DMS 273 (cell line): ENCODE measurements around the gene ZNF280C.
A peak's percentile ranks its signal among the peaks of the same experiment; 100 is the strongest.

Experiments
- DNase-seq: peaks from one replicate; lab custom pipeline; 2025; ENCODE audit not compliant: unreplicated experiment; lab: John Stamatoyannopoulos, UW

The ZNF280C gene

DNA sequence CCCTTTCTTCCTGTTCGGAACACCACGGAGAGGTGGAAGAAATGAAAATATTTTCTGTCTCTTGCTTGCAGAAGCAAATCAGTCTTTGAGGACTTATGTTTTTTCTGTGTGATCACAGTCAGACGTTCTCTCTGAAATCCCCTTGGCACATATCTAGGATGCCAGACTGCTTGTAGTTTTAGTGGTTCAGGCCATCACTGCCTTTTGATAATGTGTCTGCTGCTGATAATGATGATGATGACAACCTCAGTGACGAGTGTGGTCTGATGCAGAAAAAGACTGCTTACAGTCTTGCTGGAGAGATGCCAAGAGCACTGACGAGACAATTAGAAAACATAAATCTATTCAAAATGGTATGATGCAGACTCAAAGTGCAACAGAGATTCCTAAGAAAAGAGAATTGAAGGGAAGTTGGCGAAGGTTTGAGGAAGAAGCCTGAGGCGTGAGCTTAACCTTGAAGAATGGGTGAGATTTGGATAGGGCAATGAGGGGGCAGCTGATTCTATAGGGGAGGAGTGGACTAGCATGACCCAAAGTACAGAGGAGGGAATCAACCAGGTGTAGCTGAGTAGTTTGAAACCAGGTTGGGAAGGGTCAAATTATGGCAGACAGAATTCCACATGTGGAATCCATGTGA, 89.0 kb downstream of the ZNF280C start:
- peak; percentile 16 for DNase-seq

DNA sequence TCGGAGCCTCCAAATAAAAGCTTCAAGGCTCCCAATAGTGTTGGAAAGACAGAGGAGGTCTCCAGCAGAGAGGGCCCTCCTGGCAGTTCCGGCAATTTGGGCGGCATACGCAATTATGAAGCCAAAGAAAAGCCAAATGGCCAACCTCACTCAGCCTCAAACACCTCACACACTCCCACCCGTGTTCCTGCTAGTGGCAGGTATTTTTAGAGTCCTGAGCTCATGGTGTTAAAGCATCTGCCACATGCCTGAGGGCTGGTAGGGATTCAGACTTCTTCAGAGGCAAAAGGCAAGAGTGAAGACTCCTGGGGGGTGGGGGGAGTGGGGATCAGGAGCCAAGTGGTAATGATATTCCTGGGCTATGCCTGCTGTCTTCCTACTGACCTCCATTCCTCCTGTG, 89.5 kb downstream of the ZNF280C start:
- DNase-seq, result no peak

DNA sequence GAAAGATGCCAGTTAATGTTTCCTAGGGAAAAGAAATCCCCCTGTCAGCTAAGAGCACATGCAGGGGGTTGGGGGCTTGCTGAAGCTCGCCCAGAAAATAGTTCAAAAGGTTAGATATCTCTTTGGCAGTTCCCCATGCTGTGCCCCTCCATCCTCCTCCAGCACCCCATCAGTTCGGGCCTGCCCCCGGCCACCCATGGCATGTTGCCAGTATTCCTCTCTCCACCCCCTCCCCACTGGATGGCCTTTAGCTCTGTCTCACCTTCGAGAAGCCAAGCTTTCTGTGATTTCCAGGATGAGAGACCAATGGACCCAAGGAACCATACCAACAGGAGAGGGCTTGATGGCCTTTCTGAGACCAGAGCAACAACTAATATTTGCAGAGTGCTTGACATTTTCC, 91.8 kb downstream of the ZNF280C start:
- DNase-seq, result no peak

DNA sequence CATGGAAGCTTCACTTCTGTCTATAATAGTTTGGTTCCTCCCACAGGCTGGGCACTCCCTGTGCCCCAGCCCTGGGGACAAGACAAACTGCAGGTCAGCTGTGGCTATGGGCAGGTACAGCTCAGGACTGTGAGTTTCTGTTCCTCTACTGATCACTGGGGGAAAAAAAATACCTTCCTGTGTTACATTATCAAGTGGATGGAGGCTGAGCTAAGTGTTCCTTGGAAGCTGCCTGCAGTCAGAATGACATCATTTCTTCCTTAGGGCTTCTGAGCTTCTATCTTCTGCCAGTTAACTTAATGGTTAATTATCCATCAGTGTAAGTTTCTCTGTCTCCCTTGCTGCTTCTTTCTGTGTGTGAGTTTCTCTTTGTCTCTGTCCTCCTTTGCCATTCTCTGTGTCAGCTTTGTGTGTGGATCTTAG, 92.3 kb downstream of the ZNF280C start:
- DNase-seq, result no peak

GRCh38 chrX:130174937-130175336, 93.8 kb downstream of the ZNF280C start:
- no peak for DNase-seq

DNA sequence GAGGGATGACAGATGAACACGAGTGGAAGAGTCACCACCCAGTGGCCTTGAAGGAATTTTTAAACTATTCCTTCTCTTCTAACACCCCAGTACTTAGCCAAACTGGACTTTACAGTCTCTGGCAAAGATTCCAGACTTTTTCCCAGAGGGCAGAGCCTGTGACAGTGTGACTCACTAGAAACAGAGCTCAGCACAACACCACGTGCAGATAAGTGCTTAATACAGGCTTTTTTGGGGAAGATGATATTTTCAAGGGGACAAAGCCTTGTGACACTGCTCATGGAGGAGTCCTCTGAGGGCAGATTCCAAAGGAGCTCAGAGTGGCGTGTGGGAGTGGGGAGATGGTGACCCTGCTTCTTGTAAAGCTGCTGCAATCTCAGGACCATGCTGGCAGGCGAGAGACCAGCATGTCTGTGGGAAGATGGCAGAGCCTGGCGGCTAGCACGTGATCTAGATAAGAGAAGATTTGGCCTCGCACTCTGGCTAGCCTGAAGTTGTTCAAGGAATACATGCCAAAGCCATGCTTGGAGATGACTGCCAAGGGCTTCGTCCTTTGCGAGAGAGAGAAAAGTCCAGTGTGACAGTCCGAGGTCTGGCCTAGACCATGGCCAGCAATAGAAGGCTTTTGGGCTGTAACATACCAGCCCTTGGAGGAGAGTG, 94.5 kb downstream of the ZNF280C start:
- no peak for DNase-seq

DNA sequence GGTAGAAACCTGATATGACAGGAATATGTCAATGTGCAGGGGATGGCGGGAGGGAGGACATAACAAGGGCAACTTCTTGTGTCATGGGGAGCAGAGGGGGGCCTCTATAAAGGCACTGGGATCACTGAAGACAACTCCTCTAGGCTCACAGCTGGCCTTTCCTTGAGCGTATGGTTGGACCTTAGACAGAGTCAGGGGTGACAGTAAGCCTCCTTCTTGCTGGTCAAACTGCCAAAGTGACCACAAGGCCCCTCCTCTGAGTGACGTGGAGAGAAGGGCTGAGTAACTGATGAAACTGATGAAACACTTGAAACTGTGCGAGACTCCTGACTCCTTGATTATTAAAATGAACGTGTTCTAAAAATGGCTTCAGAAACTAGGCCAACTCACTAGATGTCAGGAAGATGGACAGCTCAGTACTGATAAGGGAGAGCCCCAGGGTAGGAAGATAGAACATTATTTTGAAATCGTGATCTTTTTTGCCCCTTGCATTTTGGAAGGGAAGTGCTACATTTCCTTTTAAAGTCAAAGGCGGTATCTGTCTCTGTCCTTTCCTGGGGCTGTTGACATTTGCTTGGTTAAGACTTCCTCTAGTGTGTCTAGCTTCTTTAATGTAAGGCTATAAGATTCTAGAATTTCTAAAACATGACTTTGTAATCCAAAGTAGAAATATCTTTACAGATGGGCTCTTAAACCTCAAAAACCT, 95.4 kb downstream of the ZNF280C start:
- DNase-seq, result no peak

- DNase-seq, result no peak
These were observed 96.4 kb downstream of the ZNF280C start for GRCh38 chrX:130172127-130172845.

DNA sequence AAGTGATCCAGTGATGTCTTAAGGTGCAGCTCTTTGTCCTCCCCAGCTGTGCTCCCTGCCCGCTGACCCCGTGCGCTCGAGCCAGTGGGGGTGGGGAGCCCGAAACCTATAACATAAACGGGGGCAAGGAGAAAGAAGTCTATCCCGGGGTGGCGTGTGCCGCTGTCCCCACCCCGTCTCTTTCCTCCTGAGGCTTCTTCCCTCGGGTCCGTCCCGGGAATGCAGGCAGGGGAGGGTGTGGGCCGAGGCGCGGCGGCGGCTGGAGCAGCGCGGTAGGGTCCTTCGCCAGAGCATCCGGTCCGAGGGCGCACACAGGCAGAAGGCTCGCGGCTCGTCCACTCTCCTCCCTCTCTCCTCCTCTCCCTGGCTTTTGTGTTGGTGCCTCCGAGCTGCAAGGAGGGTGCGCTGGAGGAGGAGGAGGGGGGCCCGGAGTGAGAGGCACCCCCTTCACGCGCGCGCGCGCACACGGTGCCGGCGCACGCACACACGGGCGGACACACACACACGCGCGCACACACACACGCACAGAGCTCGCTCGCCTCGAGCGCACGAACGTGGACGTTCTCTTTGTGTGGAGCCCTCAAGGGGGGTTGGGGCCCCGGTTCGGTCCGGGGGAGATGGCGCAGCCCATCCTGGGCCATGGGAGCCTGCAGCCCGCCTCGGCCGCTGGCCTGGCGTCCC, 97.1 kb downstream of the ZNF280C start, which contains the start of gene RAB33A:
TSS of gene RAB33A (plus strand) at position 517 of the 681 bp plus-strand sequence. CDS start at position 618, 101 bp downstream.
- peak; percentile 48 for DNase-seq

- peak; percentile 75 for DNase-seq
These were observed 97.8 kb downstream of the ZNF280C start for GRCh38 chrX:130170752-130171445.

- no peak for DNase-seq
These were observed 101.7 kb downstream of the ZNF280C start for GRCh38 chrX:130167040-130167439.

DNA sequence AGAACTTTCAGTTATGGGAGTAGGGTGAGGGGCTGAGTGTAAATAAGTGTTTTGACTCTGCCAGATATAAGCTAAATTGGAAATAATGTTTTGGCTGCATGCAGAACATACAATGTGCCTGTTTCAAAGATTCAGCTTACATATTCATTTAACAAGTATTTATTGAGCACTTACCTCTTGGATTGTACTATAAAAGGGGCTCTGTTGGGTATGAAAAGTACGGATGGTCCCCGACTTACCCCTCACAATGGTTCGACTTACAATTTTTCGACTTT, 102.3 kb downstream of the ZNF280C start:
- no peak for DNase-seq

GRCh38 chrX:130165703-130166502, 102.8 kb downstream of the ZNF280C start, which contains the start of gene AIFM1:
TSS of gene AIFM1 (minus strand) at chrX:130165841. CDS start at chrX:130165656, 185 bp downstream.
- peak; percentile 96 for DNase-seq

- DNase-seq, result peak; percentile 72
These were observed 103.5 kb downstream of the ZNF280C start for GRCh38 chrX:130165181-130165702.

GRCh38 chrX:130163398-130163797, 105.3 kb downstream of the ZNF280C start:
- DNase-seq, result no peak

DNA sequence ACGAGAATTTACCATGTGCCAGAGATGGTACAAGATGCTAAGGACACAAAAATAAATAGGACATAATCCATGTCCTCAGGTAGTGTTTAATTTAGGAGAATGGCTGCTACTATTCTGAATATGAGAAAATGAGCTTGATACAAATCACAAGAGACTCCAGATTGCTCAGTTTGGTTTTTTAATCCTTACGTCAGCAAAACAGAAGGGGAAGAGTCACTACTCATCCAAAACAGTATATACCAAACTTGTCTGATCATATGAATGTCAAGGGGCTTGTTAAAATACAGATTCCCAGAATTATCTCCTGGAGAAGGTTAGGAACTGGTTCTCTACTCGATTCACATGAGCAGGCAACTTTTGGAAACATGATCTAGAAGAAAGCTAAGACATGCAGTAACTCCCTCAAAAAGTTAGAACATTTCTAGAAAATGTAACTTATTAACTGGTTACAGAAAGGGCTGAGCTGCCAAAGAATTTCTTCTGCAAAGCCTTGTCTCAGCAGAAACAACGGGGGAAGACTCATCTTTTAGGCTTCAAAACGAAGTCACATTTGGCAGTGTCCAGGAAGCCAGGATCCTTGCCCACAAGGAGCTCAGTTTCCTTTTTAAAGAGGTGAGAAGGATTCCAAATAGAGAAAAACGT, 106.5 kb downstream of the ZNF280C start:
- DNase-seq, result no peak

DNA sequence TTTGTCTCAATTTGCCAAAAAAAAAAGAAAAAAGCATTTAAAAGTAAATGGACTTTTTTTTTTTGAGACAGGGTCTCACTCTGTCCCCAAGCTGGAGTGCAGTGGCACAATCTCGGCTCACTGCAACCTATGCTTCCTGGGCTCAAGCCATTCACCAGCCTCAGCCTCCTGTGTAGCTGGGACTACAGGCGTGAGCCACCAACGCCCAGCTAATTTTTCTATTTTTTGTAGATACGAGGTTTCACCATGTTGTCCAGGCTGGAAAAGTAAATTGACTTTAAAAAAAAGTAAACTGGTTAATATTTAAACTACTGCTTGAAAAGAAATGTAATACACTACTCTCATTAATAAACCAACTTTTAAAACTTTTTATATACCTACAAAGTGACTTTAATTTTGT, 108.9 kb downstream of the ZNF280C start:
- DNase-seq, result no peak

DNA sequence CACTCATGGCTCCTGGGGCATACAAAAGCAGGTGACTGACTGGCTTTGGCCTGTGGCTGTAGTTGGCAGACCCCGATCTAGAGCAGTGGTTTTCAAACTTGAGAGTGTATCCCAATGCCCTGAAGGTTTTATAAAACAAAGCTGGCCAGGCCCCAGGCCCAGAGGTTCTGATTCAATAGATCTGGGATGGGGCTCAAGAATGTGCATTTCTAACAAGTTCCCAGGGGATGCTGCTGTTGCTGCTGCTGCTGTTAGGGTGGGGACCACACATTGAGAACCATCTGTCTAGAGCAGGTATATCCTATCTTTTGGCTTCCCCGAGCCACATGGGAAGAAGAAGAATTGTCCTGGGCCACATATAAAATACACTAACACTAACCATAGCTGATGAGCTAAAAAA, 110.4 kb downstream of the ZNF280C start:
- DNase-seq, result no peak

GRCh38 chrX:130155564-130155963, 113.1 kb downstream of the ZNF280C start:
- no peak for DNase-seq
